ENCODE results near the gene EPHA6. TPM values are rescaled to one million over a fixed set of nuclear protein-coding genes. Genes with fewer than 3 reads are reported as not detected.

Gene EPHA6
- total RNA-seq, 1 donor from 2014 or later: not detected

DNA sequence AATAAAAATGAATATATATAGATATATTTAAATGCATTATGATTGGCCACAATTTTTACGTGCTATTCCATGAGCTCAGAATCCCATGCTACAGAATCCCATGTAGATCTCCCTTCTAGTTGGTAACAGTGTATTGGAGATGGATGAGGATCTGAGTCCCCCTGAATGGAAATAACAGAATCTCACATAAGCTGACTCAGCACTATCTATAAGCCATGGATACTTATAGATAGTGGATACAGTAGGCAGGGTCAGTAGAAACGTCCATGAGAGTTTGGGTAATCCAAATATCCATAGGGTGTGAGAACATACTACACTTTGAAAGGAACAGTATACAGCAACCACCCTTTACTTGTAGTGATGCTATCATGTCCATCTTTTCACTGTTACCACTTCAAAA, 375.4 kb downstream of the EPHA6 start:
- no peak for ATAC-seq
- TF ChIP-seq, protein P1, sequence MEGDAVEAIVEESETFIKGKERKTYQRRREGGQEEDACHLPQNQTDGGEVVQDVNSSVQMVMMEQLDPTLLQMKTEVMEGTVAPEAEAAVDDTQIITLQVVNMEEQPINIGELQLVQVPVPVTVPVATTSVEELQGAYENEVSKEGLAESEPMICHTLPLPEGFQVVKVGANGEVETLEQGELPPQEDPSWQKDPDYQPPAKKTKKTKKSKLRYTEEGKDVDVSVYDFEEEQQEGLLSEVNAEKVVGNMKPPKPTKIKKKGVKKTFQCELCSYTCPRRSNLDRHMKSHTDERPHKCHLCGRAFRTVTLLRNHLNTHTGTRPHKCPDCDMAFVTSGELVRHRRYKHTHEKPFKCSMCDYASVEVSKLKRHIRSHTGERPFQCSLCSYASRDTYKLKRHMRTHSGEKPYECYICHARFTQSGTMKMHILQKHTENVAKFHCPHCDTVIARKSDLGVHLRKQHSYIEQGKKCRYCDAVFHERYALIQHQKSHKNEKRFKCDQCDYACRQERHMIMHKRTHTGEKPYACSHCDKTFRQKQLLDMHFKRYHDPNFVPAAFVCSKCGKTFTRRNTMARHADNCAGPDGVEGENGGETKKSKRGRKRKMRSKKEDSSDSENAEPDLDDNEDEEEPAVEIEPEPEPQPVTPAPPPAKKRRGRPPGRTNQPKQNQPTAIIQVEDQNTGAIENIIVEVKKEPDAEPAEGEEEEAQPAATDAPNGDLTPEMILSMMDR (IDR thresholded peaks at IDR 0.05): no peak
- Histone ChIP-seq H3K4me1 (no peaks in the 10 kb centered on the region), H3K4me3 (no peak overlapping the region), H3K27me3 (no peaks in the 10 kb centered on the region), H3K9me3 (no peaks in the 10 kb centered on the region), H3K36me3 (no peaks in the 10 kb centered on the region), H3K27ac (no peak overlapping the region)
- DNase-seq: no peak
- intact Hi-C loops (cut with DNase I): no loop called here

DNA sequence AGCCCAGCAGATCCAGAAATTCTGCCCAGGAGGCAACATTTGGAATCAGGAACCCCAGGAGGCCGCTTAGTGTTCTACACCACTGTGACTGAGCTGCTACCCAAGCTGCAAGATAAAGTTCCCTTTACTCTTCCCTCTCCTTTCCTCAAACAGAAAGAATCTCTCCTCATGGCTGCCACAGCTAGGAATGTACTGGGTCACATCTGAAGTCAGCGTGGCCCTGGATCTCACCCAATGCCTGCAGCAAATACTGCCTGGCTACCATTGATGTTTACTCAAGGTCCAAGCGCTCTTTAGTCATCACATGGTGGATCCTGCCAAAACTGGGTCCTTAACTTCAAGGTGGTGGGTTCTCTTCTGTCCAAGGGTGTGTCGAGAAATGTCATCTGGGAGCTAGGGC, 382.7 kb downstream of the EPHA6 start:
- TF ChIP-seq, protein P1 (IDR thresholded peaks at IDR 0.05): no peak
- Histone ChIP-seq H3K9me3 (no peaks in the 10 kb centered on the region), H3K4me1 (no peaks in the 10 kb centered on the region), H3K27me3 (no peaks in the 10 kb centered on the region), H3K27ac (no peak overlapping the region), H3K36me3 (no peaks in the 10 kb centered on the region), H3K4me3 (no peak overlapping the region)
- intact Hi-C loops (cut with DNase I): no loop called here
- ATAC-seq: no peak
- no peak for DNase-seq

DNA sequence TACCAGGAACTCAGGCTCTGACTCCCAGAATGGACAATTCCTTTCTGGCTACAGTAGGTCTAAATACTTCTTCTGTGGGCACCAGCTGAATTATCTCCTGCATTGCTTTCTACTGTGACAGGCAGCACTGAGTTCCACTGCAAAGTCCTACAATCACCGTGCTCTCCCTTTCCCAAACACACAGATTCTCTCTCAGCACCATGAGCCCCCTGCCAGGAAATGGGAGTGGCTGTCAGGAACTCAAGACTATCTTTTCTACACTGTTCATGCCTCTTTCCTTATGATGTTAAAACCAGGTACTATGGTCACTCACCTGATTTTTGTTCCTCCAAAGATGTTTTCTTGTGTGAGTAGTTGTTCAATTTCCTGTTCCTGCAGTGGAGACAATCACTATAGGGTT, 383.4 kb downstream of the EPHA6 start:
- no peaks in the 10 kb centered on the region for H3K4me1 ChIP-seq
- TF ChIP-seq, protein P1 (IDR thresholded peaks at IDR 0.05): no peak
- no peak overlapping the region for H3K4me3 ChIP-seq
- intact Hi-C loops (cut with DNase I): no loop called here
- no peaks in the 10 kb centered on the region for H3K27me3 ChIP-seq
- no peaks in the 10 kb centered on the region for H3K9me3 ChIP-seq
- ATAC-seq (no peak), DNase-seq (no peak)
- no peaks in the 10 kb centered on the region for H3K36me3 ChIP-seq
- H3K27ac ChIP-seq: no peak overlapping the region

DNA sequence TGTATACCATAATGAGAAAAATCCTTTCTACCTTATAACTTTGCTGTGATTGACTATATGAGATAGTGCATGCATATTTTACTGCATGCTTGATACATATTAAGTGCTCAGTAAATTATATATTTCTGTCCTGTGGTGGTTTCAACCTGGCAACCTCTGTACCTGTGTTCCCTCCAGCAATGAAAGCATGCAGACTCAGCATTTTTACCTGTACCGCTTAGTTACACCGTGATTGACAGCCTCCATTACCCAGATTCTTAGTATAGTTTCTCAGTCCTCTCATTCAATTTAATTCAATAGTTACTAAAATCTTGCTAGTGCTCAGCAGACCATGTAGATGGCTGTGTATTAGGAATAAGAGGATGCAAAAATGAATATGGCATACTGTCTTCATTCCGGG, 386.0 kb downstream of the EPHA6 start:
- intact Hi-C loops (cut with DNase I): no loop called here
- no peak for ATAC-seq
- Histone ChIP-seq H3K4me1 (no peaks in the 10 kb centered on the region), H3K36me3 (no peaks in the 10 kb centered on the region), H3K27me3 (no peaks in the 10 kb centered on the region), H3K9me3 (no peaks in the 10 kb centered on the region), H3K4me3 (no peak overlapping the region), H3K27ac (no peak overlapping the region)
- no peak for DNase-seq
- TF ChIP-seq, protein P1 (IDR thresholded peaks at IDR 0.05): no peak

DNA sequence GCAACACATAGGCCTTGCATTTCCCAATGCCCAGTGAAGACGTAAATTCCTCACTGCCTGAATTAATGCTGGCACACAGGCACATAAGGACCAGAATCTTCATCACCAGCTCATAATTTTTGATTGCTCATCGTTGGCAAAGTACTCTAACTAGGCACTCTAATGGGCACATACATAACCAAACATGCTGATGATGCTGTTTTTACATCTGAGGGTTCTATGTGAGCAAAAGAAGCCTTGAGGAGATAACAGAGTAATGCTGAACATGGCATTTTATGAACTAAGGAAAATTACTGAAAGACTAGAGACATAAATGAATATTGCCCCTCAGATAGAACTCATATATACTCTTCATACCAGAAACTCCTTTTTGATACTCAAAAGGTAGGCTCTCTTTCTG, 387.4 kb downstream of the EPHA6 start:
- no peak for ATAC-seq
- intact Hi-C loops (cut with DNase I): no loop called here
- no peaks in the 10 kb centered on the region for H3K36me3 ChIP-seq
- no peaks in the 10 kb centered on the region for H3K9me3 ChIP-seq
- TF ChIP-seq, protein P1 (IDR thresholded peaks at IDR 0.05): no peak
- no peak for DNase-seq
- H3K4me1 ChIP-seq: no peaks in the 10 kb centered on the region
- no peak overlapping the region for H3K4me3 ChIP-seq
- H3K27me3 ChIP-seq: no peaks in the 10 kb centered on the region
- H3K27ac ChIP-seq: no peak overlapping the region

DNA sequence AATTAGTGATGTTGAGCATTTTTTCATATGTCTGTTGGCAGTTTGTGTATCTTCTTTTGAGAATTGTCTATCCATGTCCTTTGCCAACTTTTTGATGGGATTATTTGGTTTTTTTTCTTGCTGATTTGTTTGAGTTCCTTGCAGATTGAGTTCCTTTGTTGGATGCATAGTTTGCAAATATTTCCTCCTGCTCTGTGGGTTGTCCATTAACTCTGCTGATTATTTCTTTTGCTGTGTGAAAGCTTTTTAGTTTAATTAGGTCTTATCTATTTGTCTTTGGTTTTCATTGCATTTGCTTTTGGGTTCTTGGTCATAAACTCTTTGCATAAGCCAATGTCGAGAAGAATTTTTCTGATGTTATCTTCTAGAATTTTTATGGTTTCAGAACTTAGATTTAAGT, 414.6 kb downstream of the EPHA6 start:
- TF ChIP-seq, protein P1 (IDR thresholded peaks at IDR 0.05): no peak
- ATAC-seq (no peak), DNase-seq (no peak)
- Histone ChIP-seq H3K36me3 (no peaks in the 10 kb centered on the region), H3K27ac (no peak overlapping the region), H3K4me3 (no peak overlapping the region), H3K27me3 (no peaks in the 10 kb centered on the region), H3K9me3 (no peaks in the 10 kb centered on the region), H3K4me1 (no peaks in the 10 kb centered on the region)
- intact Hi-C loops (cut with DNase I): no loop called here
